ENCODE data around the gene RUBCNL.

Gene RUBCNL

GRCh38 chr13:46340011-46340410 is 47.0 kb downstream of the RUBCNL start:
- no peak for DNase-seq

- peak in 1 of 2 experiments; percentile 38 for DNase-seq
Observed at GRCh38 chr13:46339035-46339666, 47.9 kb downstream of the RUBCNL start.

- DNase-seq = no peak
Observed at GRCh38 chr13:46337700-46338099, 49.4 kb downstream of the RUBCNL start.

DNA sequence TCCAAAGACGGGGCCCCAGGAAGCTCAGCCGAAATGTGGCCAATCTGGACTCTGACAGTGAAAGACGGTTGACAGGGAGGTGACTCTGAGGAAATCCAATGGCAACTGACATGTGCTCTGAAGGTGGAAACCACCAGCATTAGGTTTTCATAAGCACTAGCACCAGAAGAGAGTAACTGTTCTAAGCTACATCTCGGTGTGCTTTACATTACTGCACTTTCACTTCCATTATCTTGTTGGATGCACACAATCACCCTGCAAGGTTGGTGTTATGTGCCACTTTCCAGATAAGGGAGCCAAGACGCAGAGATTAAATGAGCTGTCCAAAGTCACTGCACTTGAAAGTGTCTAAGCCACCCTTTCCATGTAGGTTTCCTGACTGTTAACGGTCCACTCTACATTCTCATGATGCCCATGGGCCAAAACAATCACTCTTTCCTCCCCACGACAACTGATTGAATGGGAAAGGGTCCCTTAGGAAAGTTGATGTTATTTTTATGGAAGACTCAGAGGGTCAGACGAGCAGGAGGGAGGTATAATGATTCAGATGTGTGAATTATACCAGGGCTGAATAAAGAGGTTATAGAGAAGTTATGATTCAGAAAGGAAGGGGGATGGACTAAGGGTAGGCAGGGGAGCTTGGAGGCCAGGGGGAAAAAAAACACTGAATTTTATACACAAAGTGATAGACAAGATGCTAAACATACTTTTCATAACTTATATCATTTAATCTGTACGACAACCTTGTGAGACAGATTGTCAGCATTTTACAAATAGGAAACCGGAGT is 52.8 kb downstream of the RUBCNL start:
- DNase-seq = no peak

DNA sequence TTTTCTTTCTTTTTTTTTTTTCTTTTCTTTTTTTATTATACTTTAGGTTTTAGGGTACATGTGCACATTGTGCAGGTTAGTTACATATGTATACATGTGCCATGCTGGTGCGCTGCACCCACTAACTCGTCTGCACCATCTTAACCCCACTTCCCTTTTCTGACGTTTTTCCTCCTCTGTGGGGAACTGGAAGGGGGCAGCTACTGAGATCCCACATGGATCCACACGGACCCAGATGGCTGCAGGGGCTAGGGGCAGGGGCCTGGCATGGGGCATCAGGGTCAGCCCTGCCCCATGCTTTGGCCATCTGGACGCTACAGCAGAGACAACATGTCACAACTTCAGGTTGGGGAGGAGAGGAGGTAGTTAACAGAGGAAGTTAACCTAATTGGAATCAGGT is 54.3 kb downstream of the RUBCNL start:
- DNase-seq = no peak

- DNase-seq = no peak
Observed at GRCh38 chr13:46329624-46330023, 57.4 kb downstream of the RUBCNL start.

DNA sequence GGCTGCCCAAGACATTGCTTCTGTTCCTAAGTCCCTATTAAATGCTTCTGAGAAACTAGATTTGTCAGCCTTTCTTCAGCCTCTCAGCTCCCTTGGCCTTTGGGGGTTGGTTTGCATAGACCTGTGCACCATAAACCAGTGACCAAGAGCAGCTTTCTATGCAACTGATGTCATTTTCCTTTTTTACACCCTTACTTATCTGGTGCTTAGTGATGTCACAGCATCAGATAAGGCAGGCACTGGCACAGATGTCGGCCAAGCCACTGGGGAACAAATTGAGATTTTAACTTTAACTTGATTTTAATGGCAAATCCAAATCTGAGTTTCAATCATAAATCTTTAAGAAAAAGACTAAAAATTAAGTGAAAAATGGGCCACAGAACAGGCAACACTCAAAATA is 59.8 kb downstream of the RUBCNL start:
- DNase-seq = no peak

DNA sequence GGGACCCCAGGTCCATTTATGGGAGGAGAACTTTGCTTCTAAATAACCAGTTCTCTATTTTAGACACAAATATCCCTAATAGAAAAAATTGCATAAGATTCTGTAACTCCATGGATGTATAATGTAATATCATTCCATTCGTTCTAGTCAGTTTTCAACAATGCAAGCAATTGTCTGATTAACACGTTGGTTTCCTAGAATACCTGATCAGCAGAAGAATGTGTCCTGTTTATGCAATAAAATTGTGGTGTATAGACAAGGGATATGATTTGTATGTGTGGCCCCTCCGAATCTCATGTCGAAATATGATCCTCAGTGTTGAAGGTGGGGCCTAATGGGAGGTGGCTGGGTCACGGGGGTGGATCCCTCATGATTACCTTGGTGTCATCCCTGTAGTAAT is 62.1 kb downstream of the RUBCNL start:
- no peak for DNase-seq

DNA sequence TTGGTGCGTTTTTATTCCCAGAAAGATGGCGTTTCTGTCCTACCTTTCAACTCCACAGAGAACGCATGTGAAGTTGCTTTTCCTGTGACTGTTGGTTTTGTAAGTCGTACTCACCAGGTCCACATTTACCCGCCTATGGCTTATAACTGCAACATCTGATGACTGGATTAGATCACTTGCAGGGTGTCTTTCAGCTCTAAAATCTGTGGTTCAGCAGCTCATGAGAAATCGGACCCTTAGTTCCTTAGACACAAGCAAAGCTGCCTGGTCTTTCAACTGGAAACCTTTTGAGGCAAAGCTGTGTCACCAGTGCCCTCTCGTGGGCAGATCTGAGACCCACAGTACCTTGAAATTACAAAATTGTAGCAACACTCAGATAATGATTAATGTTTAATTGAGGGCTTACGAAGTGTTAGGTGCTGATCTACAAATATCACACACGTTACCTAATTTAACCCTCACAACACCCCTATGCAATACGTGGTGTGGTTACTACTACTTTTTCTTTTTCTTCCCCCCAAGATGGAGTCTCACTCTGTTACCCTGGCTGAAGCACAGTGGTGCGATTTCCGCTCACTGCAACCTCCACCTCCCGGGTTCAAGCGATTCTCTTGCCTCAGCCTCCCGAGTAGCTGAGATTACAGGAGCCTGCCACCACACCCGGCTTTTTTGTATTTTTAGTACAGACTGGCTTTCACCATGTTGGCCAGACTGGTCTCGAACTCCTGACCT is 65.4 kb downstream of the RUBCNL start:
- peak; percentile 72 to 78 for DNase-seq

DNA sequence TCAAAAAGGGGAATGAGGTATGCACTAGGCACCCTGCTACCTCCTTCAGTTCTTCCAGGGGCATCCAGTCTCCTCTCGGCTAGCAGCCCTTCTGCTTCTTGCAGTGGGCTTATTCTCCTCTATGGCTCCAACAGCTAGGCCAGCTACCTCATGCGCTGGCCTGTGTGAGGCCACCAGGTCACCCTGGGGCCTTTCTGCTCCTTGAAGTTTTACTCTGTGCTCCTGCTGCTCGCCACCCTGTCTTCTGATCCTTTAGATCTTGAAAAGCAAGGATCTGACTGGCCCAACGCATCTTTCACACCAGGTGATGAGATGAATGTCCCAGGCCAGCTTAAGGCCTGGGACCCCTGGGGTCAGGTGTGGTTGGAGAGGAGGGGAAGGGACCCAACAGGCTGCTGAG is 66.2 kb downstream of the RUBCNL start:
- no peak for DNase-seq

- no peak for DNase-seq
Observed at GRCh38 chr13:46320406-46320805, 66.6 kb downstream of the RUBCNL start.

DNA sequence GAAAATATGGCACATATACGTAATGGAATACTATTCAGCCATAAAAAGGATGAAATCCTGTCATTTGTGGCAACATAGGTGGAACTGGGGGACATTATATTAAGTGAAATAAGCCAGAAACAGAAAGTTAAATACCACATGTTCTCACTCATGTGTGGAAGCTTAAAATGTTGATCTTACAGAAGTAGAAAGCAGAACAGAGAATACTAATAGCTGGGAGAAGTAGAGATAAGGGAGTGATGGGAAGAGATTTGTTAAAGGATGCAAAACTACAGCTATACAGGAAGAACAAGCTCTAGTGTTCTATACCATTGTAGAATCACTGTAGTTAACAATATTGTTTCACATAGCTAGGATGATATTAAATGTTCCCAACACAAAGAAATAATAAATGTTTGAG is 68.1 kb downstream of the RUBCNL start:
- DNase-seq = no peak

GRCh38 chr13:46317120-46317519 is 69.9 kb downstream of the RUBCNL start:
- DNase-seq = no peak

- no peak for DNase-seq
Observed at GRCh38 chr13:46315491-46316075, 71.5 kb downstream of the RUBCNL start.

- DNase-seq = no peak
Observed at GRCh38 chr13:46315036-46315435, 72.0 kb downstream of the RUBCNL start.

- DNase-seq = no peak
Observed at GRCh38 chr13:46314587-46314986, 72.5 kb downstream of the RUBCNL start.

GRCh38 chr13:46313432-46314257 is 73.4 kb downstream of the RUBCNL start:
- DNase-seq = no peak

DNA sequence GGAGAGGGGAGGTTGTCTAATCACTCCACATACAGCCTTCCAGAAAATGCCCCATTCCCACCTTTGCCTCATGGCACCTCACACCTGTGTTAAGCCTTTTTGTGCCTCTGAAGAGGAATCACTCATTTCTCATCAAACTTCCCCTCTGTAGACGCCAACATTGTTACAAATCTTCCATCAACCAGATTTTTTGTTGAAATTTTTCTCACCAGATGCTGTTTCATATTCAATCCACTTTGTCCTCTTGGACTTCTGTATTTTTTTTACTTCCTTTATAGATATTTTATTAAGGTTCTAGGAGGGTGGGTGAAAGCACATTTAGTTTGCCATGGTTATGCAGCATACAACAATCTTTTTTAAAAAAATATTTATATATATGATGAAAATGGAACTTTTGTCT is 74.0 kb downstream of the RUBCNL start:
- DNase-seq = no peak

DNA sequence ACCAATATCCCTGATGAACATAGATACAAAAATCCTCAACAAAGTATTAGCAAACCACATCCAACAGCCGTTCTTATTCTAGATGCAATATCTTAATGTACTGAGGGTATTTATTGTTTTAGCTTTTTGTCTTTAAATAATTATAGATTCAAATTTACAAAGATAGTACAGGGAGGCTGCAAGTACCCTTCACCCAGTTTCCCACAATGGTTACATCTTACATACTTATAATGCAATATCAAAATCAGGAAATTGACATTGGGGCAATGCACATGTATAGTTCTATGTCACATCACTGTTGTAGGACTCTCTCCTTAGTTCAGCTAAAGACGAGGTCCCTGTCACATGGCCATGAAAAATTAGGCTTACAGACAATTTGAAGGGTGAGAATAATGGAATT is 75.8 kb downstream of the RUBCNL start:
- DNase-seq = no peak

DNA sequence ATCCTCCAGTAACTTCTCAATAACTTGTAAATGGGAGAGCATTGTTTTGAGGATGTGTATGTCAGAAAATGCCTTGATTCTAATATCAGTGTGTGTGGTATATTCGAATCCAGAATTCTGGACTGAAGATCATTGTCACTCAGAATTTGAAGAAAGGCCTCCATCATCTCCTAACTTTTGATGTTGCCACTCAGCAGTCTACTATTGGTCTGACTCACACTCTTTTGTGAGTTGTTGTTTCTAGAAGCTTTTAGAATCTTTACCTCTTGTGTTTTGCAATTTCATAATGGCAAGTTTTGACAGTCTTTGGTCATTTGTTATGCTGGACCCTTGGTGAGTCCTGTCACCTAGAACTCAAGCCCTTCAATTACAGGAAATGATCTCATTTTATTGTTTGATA is 77.0 kb downstream of the RUBCNL start:
- no peak for DNase-seq

DNA sequence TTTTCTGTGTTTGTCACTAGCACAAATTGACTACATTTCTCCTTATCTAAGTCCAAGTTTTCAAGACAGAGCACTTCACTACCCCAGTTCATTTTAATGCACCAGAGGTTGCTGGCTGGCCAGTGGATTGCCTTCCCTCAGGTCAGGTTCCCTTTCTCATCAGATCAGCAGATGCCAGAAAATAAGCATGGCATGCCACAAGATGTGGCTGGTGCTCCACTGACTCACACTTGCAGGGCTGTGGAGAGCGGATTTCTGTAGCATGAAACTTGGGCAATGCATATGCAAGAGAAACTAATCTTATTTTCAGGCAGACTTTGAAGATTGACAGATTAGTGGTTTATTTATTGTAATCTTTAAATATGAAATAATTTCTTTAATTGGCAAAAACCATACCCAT is 79.5 kb downstream of the RUBCNL start:
- DNase-seq = no peak

DNA sequence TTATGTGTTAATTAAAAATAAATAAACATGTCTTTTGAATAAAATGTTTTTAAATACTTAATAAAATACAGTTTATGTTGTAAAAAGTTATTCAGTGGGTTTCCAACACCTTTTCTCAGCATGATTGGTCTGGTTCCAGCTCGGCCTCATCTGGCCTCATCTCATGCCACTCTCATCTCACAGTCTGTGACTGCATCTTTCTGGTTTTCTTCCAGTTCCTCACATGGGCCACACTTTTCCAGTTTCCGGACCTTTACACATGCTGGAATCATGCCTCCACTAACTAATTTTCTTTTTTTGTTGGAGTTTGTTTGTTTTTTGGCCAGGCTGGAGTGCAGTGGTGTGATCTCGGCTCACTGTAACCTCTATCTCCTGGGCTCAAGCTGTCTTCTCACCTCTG is 82.5 kb downstream of the RUBCNL start:
- DNase-seq = no peak

Measured in activated CD4-positive, alpha-beta T cell treated with anti-CD3 and anti-CD28 coated beads, Interleukin-2, amount 50 U/mL, for 48 hours (primary cell).